K562 (cell line): Measurements from ENCODE around the gene COL24A1. TPM values are rescaled to one million over a fixed set of nuclear protein-coding genes. Genes with fewer than 3 reads are reported as not detected.
A peak's percentile ranks its signal among the peaks of the same experiment; 100 is the strongest.

Experiments used
- AFF4 ChIP-seq: sonication (generic); formaldehyde crosslinking; IDR thresholded peaks from 2 replicates; pipeline ENCODE4 v1.8.0; 2023; ENCODE audit warnings: mild to moderate bottlenecking, missing genetic modification reagents
- ARID4B ChIP-seq: sonication (generic); formaldehyde crosslinking; IDR thresholded peaks from 2 replicates; pipeline ENCODE4 v1.8.0; 2022; ENCODE audit warnings: mild to moderate bottlenecking, missing genetic modification reagents
- BACH1 ChIP-seq: fragments of 200-800 bp; sonication (Bioruptor generic); IDR thresholded peaks from 2 replicates; pipeline ENCODE4 v1.6.1; 2016; ENCODE audit warnings: missing genetic modification characterization, missing compliant biosample characterization
- BCL6 ChIP-seq: fragments of 250-450 bp; sonication (Bioruptor Pico); IDR thresholded peaks from 2 replicates; pipeline ENCODE4 v1.4.0; 2020
- BCOR ChIP-seq: fragments of 450-650 bp; IDR thresholded peaks from 2 replicates; pipeline ENCODE4 v1.6.1; 2016
- EP400 ChIP-seq: fragments of 450-650 bp; IDR thresholded peaks from 2 replicates; pipeline ENCODE4 v1.6.1; 2017; ENCODE audit warnings: antibody characterized with exemption, mild to moderate bottlenecking, moderate library complexity
- MNT ChIP-seq, 2 experiments: fragments of 450-650 bp; conservative IDR thresholded peaks; 2 replicates each; pipeline ENCODE4 v1.6.1; 2017; ENCODE audit warnings: mild to moderate bottlenecking in 2 of 2, moderate library complexity in 2 of 2
- NKRF ChIP-seq: fragments of 450-650 bp; IDR thresholded peaks from 2 replicates; pipeline ENCODE4 v1.6.1; 2016; ENCODE audit warnings: borderline replicate concordance
- NRF1 ChIP-seq, 2 experiments: fragments of 450-650 bp; IDR thresholded peaks in 1 of 2; conservative IDR thresholded peaks in 1 of 2; 2 replicates each; pipeline ENCODE4 v1.6.1; 2014; ENCODE audit warnings: mild to moderate bottlenecking in 2 of 2
- SMAD1 ChIP-seq: fragments of 150-350 bp; IDR thresholded peaks from 2 replicates; pipeline ENCODE4 v1.6.1; 2014; ENCODE audit warnings: low read length, low read depth; ENCODE audit not compliant: partially characterized antibody
- SMAD3 ChIP-seq: fragments of 450-650 bp; formaldehyde crosslinking; conservative IDR thresholded peaks from 2 replicates; pipeline ENCODE4 v1.4.0; 2020; ENCODE audit warnings: mild to moderate bottlenecking
- TRIM24 ChIP-seq, 2 experiments: fragments of 450-650 bp; IDR thresholded peaks; 2 replicates each; pipeline ENCODE4 v1.6.1; 2016
- USF2 ChIP-seq: sonication (generic); formaldehyde crosslinking; IDR thresholded peaks from 2 replicates; pipeline ENCODE4 v1.5.0; 2020; ENCODE audit warnings: missing genetic modification reagents
- ZNF175 ChIP-seq: fragments of 200-800 bp; sonication (Bioruptor generic); IDR thresholded peaks from 2 replicates; pipeline ENCODE4 v1.6.1; 2016; ENCODE audit warnings: low read depth, mild to moderate bottlenecking, missing genetic modification characterization, missing compliant biosample characterization
- polyA plus RNA-seq, 8 experiments: library from polyadenylated mRNA; depleted of rRNA in 4 of 8; stranded (reverse) in 5 of 8; unstranded in 3 of 8; fragments of >200 nt; fragmentation: Nextera tagmentation in 2 of 8; fragmentation: Illumina TruSeq in 1 of 8; extraction: Ambion mirVana in 2 of 8; extraction: Trizol in 1 of 8; gene quantifications; 2 replicates each; pipeline versions ENCODE4 v1.2.1 to v1.2.3, GENCODE V29; 2011 to 2014; ENCODE audit warnings: inconsistent platforms in 1 of 8, missing spikeins in 1 of 8
- total RNA-seq, 7 experiments: library from RNA; depleted of rRNA in 6 of 7; stranded (reverse); fragments of >200 nt in 6 of 7; fragmentation: Illumina TruSeq in 2 of 7; extraction: Trizol in 2 of 7; gene quantifications; 2 replicates each; pipeline versions ENCODE4 v1.2.1 to v1.2.3, GENCODE V29; 2011 to 2021; ENCODE audit warnings: low replicate concordance in 1 of 7

The COL24A1 gene
- total and polyA plus RNA-seq, 9 of the 15 experiments (the other 6 are each of a cell fraction or from before 2014, with no cell fraction given): 0.01 to 0.06 (median 0.03) TPM; not detected in 2

- TF ChIP-seq BACH1 (tag) (no peak), MNT (conservative IDR thresholded peaks at IDR 0.05) (peak; percentile 93 to 97), BCOR (no peak), TRIM24 (IDR thresholded peaks at IDR 0.05) (peak in 1 of 2 experiments; percentile 51; a peak in 1 of 4 replicates), SMAD1 (no peak), USF2 (CRISPR knock-in tag) (peak; percentile 38; the same call in 1 of the 2 replicates), BCL6 (CRISPR knock-in tag) (no peak), AFF4 (CRISPR knock-in tag) (0 out of 2 replicates have a peak, but pooled peaks have one; percentile 23), NKRF (peak; percentile 98), ARID4B (CRISPR knock-in tag) (peak; percentile 93), ZNF175 (CRISPR knock-in tag) (no peak), SMAD3 (CRISPR knock-in tag) (no peak), EP400 (peak; percentile 96), NRF1 (conservative IDR thresholded peaks at IDR 0.05 in 1 of 2, IDR thresholded peaks at IDR 0.05 in 1 of 2) (peak; percentile 60 to 68)
These were observed 448.4 kb downstream of the COL24A1 start, which contains the start of gene ZNHIT6 (continued) for GRCh38 chr1:85707990-85708828.
